Natural killer cell treated with Interleukin-12 subunit alpha and Interleukin-12 subunit beta and Interleukin-15 and Interleukin-18, amount 100 ng/mL, for 72 hours (primary cell): Measurements from ENCODE around the gene PLEKHM1. TPM values are rescaled to one million over a fixed set of nuclear protein-coding genes. Genes with fewer than 3 reads are reported as not detected.
A peak's percentile ranks its signal among the peaks of the same experiment; 100 is the strongest.

Experiments used
- ATAC-seq, 2 donors: fragments of 150-1000 bp; cut with Tn5 transposase in 1 of 2; sonication (Bioruptor Pico), chemical (Tn5 transposase) in 1 of 2; 2 replicates each; pipeline ENCODE4 v1.10.0; 2021
- DNase-seq: peaks from one replicate; pipeline ENCODE4 v3.0.0; 2022; ENCODE audit warnings: low spot score
- H3K27ac Mint-ChIP-seq, 2 donors: 1 replicate in 1 of 2; 2 replicates in 1 of 2; pipeline ENCODE4 v1.8.0; 2022; ENCODE audit warnings: mixed read lengths in 2 of 2, mild to moderate bottlenecking in 1 of 2, moderate library complexity in 1 of 2
- H3K27me3 Mint-ChIP-seq, 2 donors: 1 replicate in 1 of 2; 2 replicates in 1 of 2; pipeline ENCODE4 v1.8.0; 2022; ENCODE audit warnings: mixed read lengths in 2 of 2
- H3K36me3 Mint-ChIP-seq: one replicate; pipeline ENCODE4 v1.8.0; 2022; ENCODE audit warnings: mixed read lengths
- H3K4me1 Mint-ChIP-seq, 2 donors: 1 replicate in 1 of 2; 2 replicates in 1 of 2; pipeline ENCODE4 v1.8.0; 2022; ENCODE audit warnings: low read depth in 2 of 2, mixed read lengths in 2 of 2, mild to moderate bottlenecking in 1 of 2
- H3K4me3 Mint-ChIP-seq: one replicate; pipeline ENCODE4 v1.8.0; 2022; ENCODE audit warnings: mixed read lengths
- H3K9me3 Mint-ChIP-seq: 2 replicates; pipeline ENCODE4 v1.8.0; 2022; ENCODE audit warnings: mixed read lengths
- total RNA-seq, 2 donors: library from RNA; stranded (reverse); gene quantifications; one replicate each; pipeline ENCODE4 v1.2.3, GENCODE V29; 2022

Gene PLEKHM1
- total RNA-seq, 2 donors from 2014 or later, result 63.1 to 68.1 TPM

DNA sequence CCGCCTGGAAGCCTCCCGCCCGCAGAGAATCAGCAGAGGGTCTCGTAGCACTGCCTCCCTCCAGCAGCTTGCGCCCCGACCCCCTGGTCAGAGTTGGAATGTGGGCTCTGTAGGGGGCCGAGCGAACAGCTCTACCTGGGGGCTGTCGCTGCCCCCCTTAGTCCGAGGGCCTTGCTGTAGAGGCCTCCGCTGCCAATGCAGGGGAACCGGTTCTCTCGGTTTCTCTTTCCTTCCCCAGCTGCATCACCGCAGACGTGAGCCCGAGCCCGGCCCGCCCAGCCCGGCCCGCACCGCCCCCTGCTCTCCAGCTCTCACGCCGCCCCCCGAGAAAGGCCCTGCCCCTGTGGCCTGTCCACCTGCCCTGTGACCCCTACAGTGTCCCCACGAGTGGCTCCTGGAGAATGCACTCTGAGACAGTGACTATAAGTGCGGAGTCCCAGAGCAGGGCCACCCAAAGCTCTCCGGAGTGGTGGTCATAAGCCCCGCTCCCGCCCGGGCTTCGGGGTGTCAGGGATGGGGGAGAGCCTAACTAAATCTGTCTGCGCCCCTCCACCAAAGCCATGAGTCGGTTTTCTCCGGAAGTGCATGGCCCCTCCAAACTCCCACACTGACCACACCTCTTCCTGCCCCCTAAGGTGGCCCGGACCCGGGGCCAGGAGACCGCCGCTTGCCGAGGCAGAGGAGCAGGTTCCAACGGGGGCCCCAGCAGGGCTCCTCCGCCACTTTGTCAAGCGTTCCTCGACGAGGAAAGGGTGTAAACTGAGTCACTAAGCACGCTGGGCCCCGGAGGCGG lies 59.6 kb downstream of the PLEKHM1 start:
- Mint-ChIP-seq H3K4me3 (peak overlapping the region; percentile 85), H3K27ac (peak overlapping the region in 1 of 2 donors; percentile 70), H3K4me1 (peaks cover 21 to 25% of the 10 kb centered on the region in 2 donors), H3K27me3 (no peaks in the 10 kb centered on the region), H3K9me3 (no peaks in the 10 kb centered on the region), H3K36me3 (no peaks in the 10 kb centered on the region)
- peak; percentile 62 to 74 for ATAC-seq
- DNase-seq, result no peak

DNA sequence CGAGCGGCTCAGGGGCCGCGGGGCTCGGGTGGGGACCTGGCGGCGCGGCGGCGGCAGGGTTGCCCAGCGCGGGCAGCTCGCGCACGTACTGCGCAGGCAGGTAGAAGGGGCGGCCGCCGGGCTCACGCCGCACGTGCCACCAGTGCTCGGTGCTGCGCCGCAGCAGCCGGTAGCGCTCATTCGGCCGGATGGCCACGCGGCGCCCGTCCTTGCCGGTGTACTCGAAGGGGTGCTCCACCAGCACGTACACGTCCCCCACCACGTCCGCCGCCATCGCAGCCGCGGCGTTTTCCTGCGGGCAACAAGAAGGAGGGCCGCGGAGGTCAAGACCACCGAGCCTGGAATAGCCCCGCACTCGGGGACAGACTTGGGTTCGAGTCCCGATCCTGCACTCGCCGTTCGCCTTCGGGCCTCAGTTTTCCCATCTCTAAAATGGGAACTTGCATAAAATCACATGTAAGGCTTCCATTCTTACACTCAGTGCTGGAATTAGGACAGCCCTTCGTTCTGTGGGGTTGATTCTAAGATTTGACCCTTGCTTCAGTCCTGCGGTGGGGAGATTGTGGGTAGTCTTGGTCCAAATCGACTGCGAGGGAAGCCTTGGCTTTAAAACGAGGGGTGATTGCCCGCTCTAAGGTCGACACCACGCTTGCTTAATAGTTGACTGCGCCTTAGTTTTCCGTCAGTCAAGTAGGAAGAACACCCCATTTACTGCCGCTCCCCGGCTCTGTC lies 60.3 kb downstream of the PLEKHM1 start:
- peaks cover 21 to 25% of the 10 kb centered on the region in 2 donors for H3K4me1 Mint-ChIP-seq
- H3K27ac Mint-ChIP-seq, result peak overlapping the region in 1 of 2 donors; percentile 70
- no peaks in the 10 kb centered on the region for H3K36me3 Mint-ChIP-seq
- no peaks in the 10 kb centered on the region for H3K9me3 Mint-ChIP-seq
- H3K27me3 Mint-ChIP-seq, result no peaks in the 10 kb centered on the region
- H3K4me3 Mint-ChIP-seq, result peak overlapping the region; percentile 85
- ATAC-seq, result no peak
- no peak for DNase-seq

GRCh38 chr17:45429339-45430005 lies 61.0 kb downstream of the PLEKHM1 start:
- peaks cover 21 to 25% of the 10 kb centered on the region in 2 donors for H3K4me1 Mint-ChIP-seq
- ATAC-seq (no peak), DNase-seq (no peak)
- H3K27me3 Mint-ChIP-seq, result no peaks in the 10 kb centered on the region
- no peaks in the 10 kb centered on the region for H3K36me3 Mint-ChIP-seq
- no peak overlapping the region for H3K27ac Mint-ChIP-seq
- H3K9me3 Mint-ChIP-seq, result no peaks in the 10 kb centered on the region
- H3K4me3 Mint-ChIP-seq, result no peak overlapping the region

GRCh38 chr17:45428931-45429338 lies 61.6 kb downstream of the PLEKHM1 start:
- Mint-ChIP-seq H3K27ac (no peak overlapping the region), H3K4me3 (peak overlapping the region; percentile 30), H3K27me3 (no peaks in the 10 kb centered on the region), H3K36me3 (no peaks in the 10 kb centered on the region), H3K4me1 (peaks cover 21 to 25% of the 10 kb centered on the region in 2 donors), H3K9me3 (no peaks in the 10 kb centered on the region)
- ATAC-seq (no peak), DNase-seq (no peak)

- peak; percentile 79 to 80 for ATAC-seq
- no peaks in the 10 kb centered on the region for H3K9me3 Mint-ChIP-seq
- no peaks in the 10 kb centered on the region for H3K27me3 Mint-ChIP-seq
- DNase-seq, result peak; percentile 79
- peak overlapping the region; percentile 63 for H3K4me3 Mint-ChIP-seq
- H3K27ac Mint-ChIP-seq, result peak overlapping the region; percentile 37 to 74
- H3K4me1 Mint-ChIP-seq, result peaks cover 21 to 25% of the 10 kb centered on the region in 2 donors
- no peaks in the 10 kb centered on the region for H3K36me3 Mint-ChIP-seq
Observed at GRCh38 chr17:45428050-45428617, 62.4 kb downstream of the PLEKHM1 start.

DNA sequence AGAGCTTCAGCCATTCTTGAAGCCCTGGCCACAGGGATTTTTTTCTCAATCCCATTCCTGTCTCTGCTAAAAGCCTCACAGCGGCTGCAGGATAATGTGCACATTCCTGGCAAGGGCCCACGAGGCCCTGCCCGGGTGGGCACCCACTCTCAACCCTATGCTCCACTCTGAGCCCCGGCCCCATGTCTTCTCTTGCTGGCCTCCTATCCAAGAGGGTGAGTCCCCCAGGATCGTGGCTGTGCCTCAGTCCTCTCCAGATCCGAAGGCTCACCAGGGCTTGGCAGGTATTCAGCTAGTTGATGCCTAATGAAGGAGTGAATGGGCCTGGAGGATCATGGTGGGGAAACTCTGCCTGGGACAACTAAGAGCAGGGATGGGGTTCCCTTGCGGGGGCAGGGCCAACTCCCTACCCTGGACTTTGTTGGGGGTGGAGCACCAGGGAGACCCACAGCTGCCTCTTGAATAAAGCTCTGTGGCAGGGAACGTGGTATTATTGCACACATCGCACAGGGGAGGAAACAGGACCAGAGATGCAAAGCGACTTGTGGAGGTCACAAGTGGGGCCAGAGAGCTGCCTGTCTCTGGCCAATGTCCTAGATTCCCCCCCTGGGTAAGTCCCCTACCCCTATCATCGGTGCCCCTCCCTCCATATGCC lies 63.2 kb downstream of the PLEKHM1 start:
- Mint-ChIP-seq H3K27ac (no peak overlapping the region), H3K27me3 (no peaks in the 10 kb centered on the region)
- no peak for ATAC-seq

DNA sequence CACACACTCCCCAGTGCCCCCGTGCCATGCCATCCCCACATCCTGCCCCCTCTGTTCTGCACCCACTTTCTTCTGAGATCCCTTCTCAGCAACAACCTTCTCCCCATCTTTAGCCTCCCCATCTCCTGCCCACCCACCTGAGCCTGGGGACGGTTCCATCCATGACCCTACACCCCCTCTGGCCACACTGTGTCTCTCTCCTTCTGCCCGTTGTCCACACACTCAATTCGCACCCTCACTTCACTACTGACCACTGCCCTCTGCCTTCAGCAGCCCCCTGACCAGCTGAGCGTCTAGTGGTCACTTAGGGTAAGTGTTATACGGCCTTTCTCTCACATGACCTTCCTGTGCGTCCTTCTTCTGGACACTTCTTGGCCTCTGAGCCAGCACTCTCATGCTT lies 64.0 kb downstream of the PLEKHM1 start:
- H3K9me3 Mint-ChIP-seq, result no peaks in the 10 kb centered on the region
- H3K27ac Mint-ChIP-seq, result no peak overlapping the region
- no peaks in the 10 kb centered on the region for H3K36me3 Mint-ChIP-seq

More for the DNA sequence above, 63.2 kb downstream of the PLEKHM1 start:
- no peaks in the 10 kb centered on the region for H3K9me3 Mint-ChIP-seq
- peaks cover 21 to 25% of the 10 kb centered on the region in 2 donors for H3K4me1 Mint-ChIP-seq
- H3K4me3 Mint-ChIP-seq, result no peak overlapping the region
- DNase-seq, result no peak
- no peaks in the 10 kb centered on the region for H3K36me3 Mint-ChIP-seq

GRCh38 chr17:45425984-45426413 lies 64.5 kb downstream of the PLEKHM1 start:
- no peaks in the 10 kb centered on the region for H3K9me3 Mint-ChIP-seq
- no peaks in the 10 kb centered on the region for H3K36me3 Mint-ChIP-seq
- H3K27me3 Mint-ChIP-seq, result no peaks in the 10 kb centered on the region

More for the DNA sequence above, 64.0 kb downstream of the PLEKHM1 start:
- Mint-ChIP-seq H3K4me3 (no peak overlapping the region), H3K4me1 (peaks cover 21 to 25% of the 10 kb centered on the region in 2 donors), H3K27me3 (no peaks in the 10 kb centered on the region)
- no peak for ATAC-seq
- no peak for DNase-seq

GRCh38 chr17:45425125-45425983 lies 65.2 kb downstream of the PLEKHM1 start:
- Mint-ChIP-seq H3K27me3 (no peaks in the 10 kb centered on the region), H3K4me3 (no peak overlapping the region), H3K36me3 (no peaks in the 10 kb centered on the region), H3K9me3 (no peaks in the 10 kb centered on the region), H3K27ac (no peak overlapping the region), H3K4me1 (peaks cover 15 to 17% of the 10 kb centered on the region in 2 donors)
- DNase-seq (no peak), ATAC-seq (no peak)

More at GRCh38 chr17:45425984-45426413, 64.5 kb downstream of the PLEKHM1 start:
- H3K4me1 Mint-ChIP-seq, result peaks cover 18 to 21% of the 10 kb centered on the region in 2 donors
- ATAC-seq (no peak), DNase-seq (no peak)
- no peak overlapping the region for H3K27ac Mint-ChIP-seq
- no peak overlapping the region for H3K4me3 Mint-ChIP-seq

- no peaks in the 10 kb centered on the region for H3K9me3 Mint-ChIP-seq
Observed at GRCh38 chr17:45424769-45425124, 65.8 kb downstream of the PLEKHM1 start.

GRCh38 chr17:45423975-45424335 lies 66.6 kb downstream of the PLEKHM1 start:
- no peak for DNase-seq
- no peak for ATAC-seq
- Mint-ChIP-seq H3K27ac (no peak overlapping the region), H3K27me3 (no peaks in the 10 kb centered on the region), H3K4me3 (no peak overlapping the region), H3K4me1 (peaks cover 13 to 15% of the 10 kb centered on the region in 2 donors), H3K36me3 (no peaks in the 10 kb centered on the region), H3K9me3 (no peaks in the 10 kb centered on the region)

More at GRCh38 chr17:45424769-45425124, 65.8 kb downstream of the PLEKHM1 start:
- DNase-seq, result no peak
- H3K4me1 Mint-ChIP-seq, result peaks cover 14 to 17% of the 10 kb centered on the region in 2 donors
- no peaks in the 10 kb centered on the region for H3K36me3 Mint-ChIP-seq
- ATAC-seq, result no peak
- H3K4me3 Mint-ChIP-seq, result no peak overlapping the region
- no peaks in the 10 kb centered on the region for H3K27me3 Mint-ChIP-seq
- no peak overlapping the region for H3K27ac Mint-ChIP-seq

DNA sequence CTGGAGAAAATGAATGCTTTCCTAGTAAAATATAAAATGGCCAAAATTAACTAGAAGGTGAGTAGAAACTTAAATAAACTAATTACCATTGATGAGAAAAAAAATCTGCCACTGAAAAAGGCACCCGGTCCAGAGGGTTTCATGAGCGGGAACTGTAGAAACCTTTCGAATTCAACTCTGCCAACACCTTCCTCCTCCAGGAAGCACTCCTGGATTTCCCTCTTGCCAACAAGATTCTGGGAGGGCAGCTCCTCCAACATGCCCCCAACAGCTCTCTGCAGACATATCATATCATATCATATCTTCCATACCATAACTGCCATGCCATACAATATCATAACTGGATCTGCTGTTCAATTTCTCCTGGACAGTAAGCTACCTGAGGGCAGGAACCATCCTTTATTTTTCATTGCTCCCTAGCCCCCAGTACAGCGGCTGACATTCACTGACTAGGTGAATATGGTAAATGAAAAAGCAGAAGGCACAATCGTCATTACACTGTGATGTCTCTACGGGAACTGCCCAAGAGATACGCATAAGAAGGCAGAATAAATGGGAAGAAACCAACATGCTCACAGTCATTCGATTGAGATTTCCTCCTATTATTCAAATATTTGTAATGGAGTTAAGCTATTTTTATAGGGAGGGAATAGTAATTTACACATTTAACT lies 67.1 kb downstream of the PLEKHM1 start:
- no peaks in the 10 kb centered on the region for H3K36me3 Mint-ChIP-seq
- H3K4me1 Mint-ChIP-seq, result peaks cover 8 to 11% of the 10 kb centered on the region in 2 donors
- DNase-seq (no peak), ATAC-seq (no peak)
- H3K9me3 Mint-ChIP-seq, result no peaks in the 10 kb centered on the region
- no peak overlapping the region for H3K4me3 Mint-ChIP-seq
- H3K27me3 Mint-ChIP-seq, result no peaks in the 10 kb centered on the region
- H3K27ac Mint-ChIP-seq, result no peak overlapping the region
